ENCODE data around the gene DCST1. TPM values are rescaled to one million over a fixed set of nuclear protein-coding genes. Genes with fewer than 3 reads are reported as not detected.

The DCST1 gene
- total RNA-seq, 1 donor from 2014 or later, result not detected

GRCh38 chr1:155083865-155084721 is 50.5 kb downstream of the DCST1 start:
- TF ChIP-seq, protein P1, sequence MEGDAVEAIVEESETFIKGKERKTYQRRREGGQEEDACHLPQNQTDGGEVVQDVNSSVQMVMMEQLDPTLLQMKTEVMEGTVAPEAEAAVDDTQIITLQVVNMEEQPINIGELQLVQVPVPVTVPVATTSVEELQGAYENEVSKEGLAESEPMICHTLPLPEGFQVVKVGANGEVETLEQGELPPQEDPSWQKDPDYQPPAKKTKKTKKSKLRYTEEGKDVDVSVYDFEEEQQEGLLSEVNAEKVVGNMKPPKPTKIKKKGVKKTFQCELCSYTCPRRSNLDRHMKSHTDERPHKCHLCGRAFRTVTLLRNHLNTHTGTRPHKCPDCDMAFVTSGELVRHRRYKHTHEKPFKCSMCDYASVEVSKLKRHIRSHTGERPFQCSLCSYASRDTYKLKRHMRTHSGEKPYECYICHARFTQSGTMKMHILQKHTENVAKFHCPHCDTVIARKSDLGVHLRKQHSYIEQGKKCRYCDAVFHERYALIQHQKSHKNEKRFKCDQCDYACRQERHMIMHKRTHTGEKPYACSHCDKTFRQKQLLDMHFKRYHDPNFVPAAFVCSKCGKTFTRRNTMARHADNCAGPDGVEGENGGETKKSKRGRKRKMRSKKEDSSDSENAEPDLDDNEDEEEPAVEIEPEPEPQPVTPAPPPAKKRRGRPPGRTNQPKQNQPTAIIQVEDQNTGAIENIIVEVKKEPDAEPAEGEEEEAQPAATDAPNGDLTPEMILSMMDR (IDR thresholded peaks at IDR 0.05; ENCODE audit: insufficient read depth, low read length, poor library complexity, severe bottlenecking), result no peak
- DNase-seq (ENCODE audit: low read depth), result no peak
- Histone ChIP-seq H3K36me3 (ENCODE audit: control insufficient read depth, insufficient read depth, low read length) (no peaks in the 10 kb centered on the region), H3K4me3 (ENCODE audit: low read depth, low read length) (peak overlapping the region; percentile 25), H3K27me3 (ENCODE audit: control insufficient read depth, insufficient read depth, low read length) (peaks cover 51% of the 10 kb centered on the region)

DNA sequence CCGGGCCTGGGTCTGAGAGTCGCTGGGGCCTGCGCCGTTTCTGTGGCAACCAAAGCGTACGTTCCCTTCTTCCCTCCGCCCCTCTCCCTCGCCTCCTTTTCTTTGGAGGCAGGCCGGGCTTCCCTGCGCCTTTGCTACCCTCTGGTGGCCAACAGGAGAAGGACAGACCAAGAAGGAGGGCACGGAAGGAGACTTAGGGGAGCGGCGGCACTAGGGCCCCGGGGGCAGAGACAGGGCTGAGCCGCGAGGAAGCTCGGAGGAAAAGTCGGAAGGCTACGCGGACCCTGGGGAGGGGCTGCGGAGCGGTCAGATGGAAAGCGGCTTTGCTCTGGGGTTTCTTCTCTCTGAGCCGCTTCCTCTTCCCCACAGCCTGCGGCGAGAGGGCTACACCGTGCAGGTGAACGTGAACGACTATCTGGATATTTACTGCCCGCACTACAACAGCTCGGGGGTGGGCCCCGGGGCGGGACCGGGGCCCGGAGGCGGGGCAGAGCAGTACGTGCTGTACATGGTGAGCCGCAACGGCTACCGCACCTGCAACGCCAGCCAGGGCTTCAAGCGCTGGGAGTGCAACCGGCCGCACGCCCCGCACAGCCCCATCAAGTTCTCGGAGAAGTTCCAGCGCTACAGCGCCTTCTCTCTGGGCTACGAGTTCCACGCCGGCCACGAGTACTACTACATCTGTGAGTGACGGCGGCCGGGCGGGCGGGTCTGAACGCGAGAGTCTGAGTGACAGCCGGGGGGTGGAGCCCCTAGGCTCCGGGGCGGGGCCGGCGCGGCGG is 51.3 kb downstream of the DCST1 start:
- peak; percentile 69 for DNase-seq (ENCODE audit: low read depth)

GRCh38 chr1:155085504-155086127 is 52.0 kb downstream of the DCST1 start:
- TF ChIP-seq, protein P1 (IDR thresholded peaks at IDR 0.05; ENCODE audit: insufficient read depth, low read length, poor library complexity, severe bottlenecking), result no peak

More for the DNA sequence above, 51.3 kb downstream of the DCST1 start:
- Histone ChIP-seq H3K4me3 (ENCODE audit: low read depth, low read length) (peak overlapping the region; percentile 44), H3K36me3 (ENCODE audit: control insufficient read depth, insufficient read depth, low read length) (no peaks in the 10 kb centered on the region), H3K27me3 (ENCODE audit: control insufficient read depth, insufficient read depth, low read length) (peaks cover 43% of the 10 kb centered on the region)
- TF ChIP-seq, protein P1 (IDR thresholded peaks at IDR 0.05; ENCODE audit: insufficient read depth, low read length, poor library complexity, severe bottlenecking), result peak; percentile 93

GRCh38 chr1:155086128-155086741 is 52.6 kb downstream of the DCST1 start:
- DNase-seq (ENCODE audit: low read depth), result no peak
- peaks cover 32% of the 10 kb centered on the region for H3K27me3 ChIP-seq (ENCODE audit: control insufficient read depth, insufficient read depth, low read length)
- H3K36me3 ChIP-seq (ENCODE audit: control insufficient read depth, insufficient read depth, low read length), result no peaks in the 10 kb centered on the region
- H3K4me3 ChIP-seq (ENCODE audit: low read depth, low read length), result no peak overlapping the region
- TF ChIP-seq, protein P1 (IDR thresholded peaks at IDR 0.05; ENCODE audit: insufficient read depth, low read length, poor library complexity, severe bottlenecking), result peak; percentile 98

More at GRCh38 chr1:155085504-155086127, 52.0 kb downstream of the DCST1 start:
- peak overlapping the region; percentile 44 for H3K4me3 ChIP-seq (ENCODE audit: low read depth, low read length)
- no peaks in the 10 kb centered on the region for H3K36me3 ChIP-seq (ENCODE audit: control insufficient read depth, insufficient read depth, low read length)
- no peak for DNase-seq (ENCODE audit: low read depth)
- peaks cover 36% of the 10 kb centered on the region for H3K27me3 ChIP-seq (ENCODE audit: control insufficient read depth, insufficient read depth, low read length)

GRCh38 chr1:155086856-155087535 is 53.4 kb downstream of the DCST1 start:
- Histone ChIP-seq H3K36me3 (ENCODE audit: control insufficient read depth, insufficient read depth, low read length) (no peaks in the 10 kb centered on the region), H3K4me3 (ENCODE audit: low read depth, low read length) (no peak overlapping the region), H3K27me3 (ENCODE audit: control insufficient read depth, insufficient read depth, low read length) (peaks cover 24% of the 10 kb centered on the region)
- no peak for DNase-seq (ENCODE audit: low read depth)
- TF ChIP-seq, protein P1 (IDR thresholded peaks at IDR 0.05; ENCODE audit: insufficient read depth, low read length, poor library complexity, severe bottlenecking), result no peak
